PC-9 (cell line): ENCODE results near the gene ITGB6.

Source experiments
- EZH2 ChIP-seq: fragments of 200-600 bp; sonication (generic); IDR thresholded peaks from 2 replicates; pipeline ENCODE4 v1.8.0; 2017; ENCODE audit warnings: antibody characterized with exemption, low read depth
- TF ChIP-seq, protein P1 (sequence below): fragments of 200-600 bp; sonication (generic); conservative IDR thresholded peaks from 2 replicates; pipeline ENCODE4 v1.6.1; 2017; ENCODE audit warnings: mixed run types, antibody characterized with exemption, mild to moderate bottlenecking, moderate library complexity

DNA sequence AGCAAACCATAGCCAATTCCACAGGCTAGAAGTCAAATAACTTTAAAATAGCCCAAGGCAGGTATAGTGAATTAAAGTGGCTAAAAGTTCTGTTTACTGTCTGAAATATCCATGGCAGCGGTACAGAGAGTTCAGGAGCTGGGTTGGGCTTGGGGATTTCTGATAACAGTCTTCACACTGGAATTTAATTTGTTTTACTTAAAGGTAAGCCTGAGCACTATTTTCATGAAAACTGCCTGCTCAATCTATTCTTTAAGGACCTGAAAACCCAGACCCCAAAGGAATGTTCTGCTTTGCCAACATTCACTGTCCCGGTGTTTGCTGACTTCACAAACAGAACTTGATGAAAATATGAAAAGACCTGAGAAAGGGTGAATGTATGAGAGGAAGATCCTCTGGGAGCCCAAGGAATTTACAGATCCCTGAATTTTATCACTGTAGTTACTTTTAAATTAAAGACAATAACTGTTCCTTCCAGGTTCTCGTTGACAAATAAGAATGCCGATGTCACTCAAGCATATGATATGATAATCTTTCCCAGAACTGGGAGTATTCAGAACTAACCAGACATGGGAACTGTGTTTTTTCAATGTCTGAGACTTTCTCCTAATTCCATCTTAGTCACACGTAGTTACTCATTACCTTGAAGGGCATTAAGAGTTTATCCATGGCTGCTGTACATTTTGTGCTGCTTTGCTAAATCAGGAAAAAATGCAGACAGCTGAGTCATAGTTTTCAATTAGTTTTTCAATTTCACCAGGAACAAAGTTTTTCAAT lies 28.3 kb upstream of the ITGB6 start:
- TF ChIP-seq, protein P1, sequence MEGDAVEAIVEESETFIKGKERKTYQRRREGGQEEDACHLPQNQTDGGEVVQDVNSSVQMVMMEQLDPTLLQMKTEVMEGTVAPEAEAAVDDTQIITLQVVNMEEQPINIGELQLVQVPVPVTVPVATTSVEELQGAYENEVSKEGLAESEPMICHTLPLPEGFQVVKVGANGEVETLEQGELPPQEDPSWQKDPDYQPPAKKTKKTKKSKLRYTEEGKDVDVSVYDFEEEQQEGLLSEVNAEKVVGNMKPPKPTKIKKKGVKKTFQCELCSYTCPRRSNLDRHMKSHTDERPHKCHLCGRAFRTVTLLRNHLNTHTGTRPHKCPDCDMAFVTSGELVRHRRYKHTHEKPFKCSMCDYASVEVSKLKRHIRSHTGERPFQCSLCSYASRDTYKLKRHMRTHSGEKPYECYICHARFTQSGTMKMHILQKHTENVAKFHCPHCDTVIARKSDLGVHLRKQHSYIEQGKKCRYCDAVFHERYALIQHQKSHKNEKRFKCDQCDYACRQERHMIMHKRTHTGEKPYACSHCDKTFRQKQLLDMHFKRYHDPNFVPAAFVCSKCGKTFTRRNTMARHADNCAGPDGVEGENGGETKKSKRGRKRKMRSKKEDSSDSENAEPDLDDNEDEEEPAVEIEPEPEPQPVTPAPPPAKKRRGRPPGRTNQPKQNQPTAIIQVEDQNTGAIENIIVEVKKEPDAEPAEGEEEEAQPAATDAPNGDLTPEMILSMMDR, result no peak
- TF ChIP-seq EZH2, result no peak
